ENCODE results near the gene BICC1. TPM values are rescaled to one million over a fixed set of nuclear protein-coding genes. Genes with fewer than 3 reads are reported as not detected.

Gene BICC1
- total RNA-seq, 1 experiment from 2014 or later: 0.67 TPM

DNA sequence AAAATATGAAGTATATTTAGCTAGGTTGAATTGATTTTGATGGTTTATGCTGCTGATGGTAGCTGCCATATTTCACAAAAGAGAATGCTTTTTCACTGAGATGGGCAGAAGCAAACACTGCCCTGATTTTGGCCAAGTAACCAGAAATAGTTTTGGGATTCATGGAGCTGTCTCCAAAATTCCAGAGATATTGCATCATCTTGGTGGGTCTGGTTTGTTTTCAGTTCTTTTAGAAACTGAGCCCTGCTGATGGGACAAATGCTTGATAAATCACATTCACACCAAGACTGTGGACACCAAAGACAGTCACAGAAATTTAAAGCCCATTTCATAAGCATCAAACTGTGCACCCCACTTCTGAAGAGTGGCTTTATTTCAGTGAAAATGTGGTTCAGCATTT, 140.5 kb downstream of the BICC1 start:
- DNase-seq (ENCODE audit: low read depth, low spot score): no peak
- H3K27me3 ChIP-seq (ENCODE audit: control insufficient read depth, insufficient read depth, low read length): no peaks in the 10 kb centered on the region
- H3K4me1 ChIP-seq (ENCODE audit: control insufficient read depth, insufficient read depth, low read length): no peaks in the 10 kb centered on the region
- no TSS peak for BruUV-seq (replicated peaks)
- TF ChIP-seq, protein P1, sequence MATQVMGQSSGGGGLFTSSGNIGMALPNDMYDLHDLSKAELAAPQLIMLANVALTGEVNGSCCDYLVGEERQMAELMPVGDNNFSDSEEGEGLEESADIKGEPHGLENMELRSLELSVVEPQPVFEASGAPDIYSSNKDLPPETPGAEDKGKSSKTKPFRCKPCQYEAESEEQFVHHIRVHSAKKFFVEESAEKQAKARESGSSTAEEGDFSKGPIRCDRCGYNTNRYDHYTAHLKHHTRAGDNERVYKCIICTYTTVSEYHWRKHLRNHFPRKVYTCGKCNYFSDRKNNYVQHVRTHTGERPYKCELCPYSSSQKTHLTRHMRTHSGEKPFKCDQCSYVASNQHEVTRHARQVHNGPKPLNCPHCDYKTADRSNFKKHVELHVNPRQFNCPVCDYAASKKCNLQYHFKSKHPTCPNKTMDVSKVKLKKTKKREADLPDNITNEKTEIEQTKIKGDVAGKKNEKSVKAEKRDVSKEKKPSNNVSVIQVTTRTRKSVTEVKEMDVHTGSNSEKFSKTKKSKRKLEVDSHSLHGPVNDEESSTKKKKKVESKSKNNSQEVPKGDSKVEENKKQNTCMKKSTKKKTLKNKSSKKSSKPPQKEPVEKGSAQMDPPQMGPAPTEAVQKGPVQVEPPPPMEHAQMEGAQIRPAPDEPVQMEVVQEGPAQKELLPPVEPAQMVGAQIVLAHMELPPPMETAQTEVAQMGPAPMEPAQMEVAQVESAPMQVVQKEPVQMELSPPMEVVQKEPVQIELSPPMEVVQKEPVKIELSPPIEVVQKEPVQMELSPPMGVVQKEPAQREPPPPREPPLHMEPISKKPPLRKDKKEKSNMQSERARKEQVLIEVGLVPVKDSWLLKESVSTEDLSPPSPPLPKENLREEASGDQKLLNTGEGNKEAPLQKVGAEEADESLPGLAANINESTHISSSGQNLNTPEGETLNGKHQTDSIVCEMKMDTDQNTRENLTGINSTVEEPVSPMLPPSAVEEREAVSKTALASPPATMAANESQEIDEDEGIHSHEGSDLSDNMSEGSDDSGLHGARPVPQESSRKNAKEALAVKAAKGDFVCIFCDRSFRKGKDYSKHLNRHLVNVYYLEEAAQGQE (IDR thresholded peaks at IDR 0.05; ENCODE audit: insufficient read depth in 1 of 2, low read depth in 2 of 2, low read length in 1 of 2): no peak
- TF ChIP-seq SIN3A (IDR thresholded peaks at IDR 0.05; ENCODE audit: borderline replicate concordance, insufficient read depth, low read depth, low read length) (no peak), POLR2AphosphoS5 (IDR thresholded peaks at IDR 0.05; ENCODE audit: low read depth, low read length) (no peak), TCF7L2 (IDR thresholded peaks at IDR 0.05; ENCODE audit: low read depth, low read length) (no peak)
- TF ChIP-seq, protein P2, sequence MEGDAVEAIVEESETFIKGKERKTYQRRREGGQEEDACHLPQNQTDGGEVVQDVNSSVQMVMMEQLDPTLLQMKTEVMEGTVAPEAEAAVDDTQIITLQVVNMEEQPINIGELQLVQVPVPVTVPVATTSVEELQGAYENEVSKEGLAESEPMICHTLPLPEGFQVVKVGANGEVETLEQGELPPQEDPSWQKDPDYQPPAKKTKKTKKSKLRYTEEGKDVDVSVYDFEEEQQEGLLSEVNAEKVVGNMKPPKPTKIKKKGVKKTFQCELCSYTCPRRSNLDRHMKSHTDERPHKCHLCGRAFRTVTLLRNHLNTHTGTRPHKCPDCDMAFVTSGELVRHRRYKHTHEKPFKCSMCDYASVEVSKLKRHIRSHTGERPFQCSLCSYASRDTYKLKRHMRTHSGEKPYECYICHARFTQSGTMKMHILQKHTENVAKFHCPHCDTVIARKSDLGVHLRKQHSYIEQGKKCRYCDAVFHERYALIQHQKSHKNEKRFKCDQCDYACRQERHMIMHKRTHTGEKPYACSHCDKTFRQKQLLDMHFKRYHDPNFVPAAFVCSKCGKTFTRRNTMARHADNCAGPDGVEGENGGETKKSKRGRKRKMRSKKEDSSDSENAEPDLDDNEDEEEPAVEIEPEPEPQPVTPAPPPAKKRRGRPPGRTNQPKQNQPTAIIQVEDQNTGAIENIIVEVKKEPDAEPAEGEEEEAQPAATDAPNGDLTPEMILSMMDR (IDR thresholded peaks at IDR 0.05): no peak
- ATAC-seq: no peak
- H3K36me3 ChIP-seq (ENCODE audit: control insufficient read depth, insufficient read depth, low read length): no peaks in the 10 kb centered on the region
- intact Hi-C loops (cut with micrococcal nuclease; ENCODE audit: unreplicated experiment) (no loop called here), in situ Hi-C loops (cut with HindIII; ENCODE audit: low pct_unique_long_range_greater_than_20kb, low sequenced_read_pairs) (no loop called here)
- no peaks in the 10 kb centered on the region; the same call in 1 of the 2 replicates for H3K9me3 ChIP-seq (ENCODE audit: control insufficient read depth, insufficient read depth, low read depth, low read length)
- POLR2A ChIA-PET: no interaction called here
- no peak overlapping the region for H3K27ac ChIP-seq (ENCODE audit: low read length)
- CTCF ChIA-PET: no interaction called here
- no peak overlapping the region for H3K4me3 ChIP-seq (ENCODE audit: low read depth in 2 of 2, low read length in 2 of 2)

DNA sequence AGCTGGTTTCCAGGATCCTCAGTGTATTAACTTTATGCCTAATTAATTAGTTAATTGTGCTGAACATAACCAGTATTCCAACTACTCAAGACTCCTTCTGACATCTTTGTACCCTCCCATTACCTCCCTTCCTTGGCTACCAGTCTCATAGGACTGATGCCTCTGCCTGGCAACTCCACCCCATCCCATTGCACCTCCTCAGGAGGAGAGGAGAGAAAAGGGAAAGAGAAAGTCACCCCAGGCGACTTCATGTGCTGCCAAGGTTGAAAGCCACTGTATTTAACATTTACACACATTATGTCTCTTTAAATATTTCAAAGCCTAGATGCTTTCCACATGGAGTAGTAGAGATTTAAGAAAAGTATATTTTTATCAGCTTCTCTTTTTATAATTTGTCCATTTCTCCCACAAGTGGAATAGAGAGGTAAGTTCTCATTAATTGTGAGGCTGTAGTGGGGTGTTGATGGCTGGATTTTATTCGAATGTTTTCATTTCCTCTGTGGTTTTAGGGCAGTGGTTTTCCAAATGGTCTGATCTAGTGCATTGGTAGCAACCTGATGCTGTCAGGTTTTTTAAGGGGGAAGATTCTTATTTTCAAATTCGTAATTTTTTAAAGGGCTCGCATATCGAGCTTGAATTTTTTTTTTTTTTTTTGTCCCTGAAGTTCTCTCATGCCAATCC, 148.0 kb downstream of the BICC1 start:
- H3K4me1 ChIP-seq (ENCODE audit: control insufficient read depth, insufficient read depth, low read length): no peaks in the 10 kb centered on the region
- H3K4me3 ChIP-seq (ENCODE audit: low read depth in 2 of 2, low read length in 2 of 2): no peak overlapping the region
- in situ Hi-C loops (cut with HindIII; ENCODE audit: low pct_unique_long_range_greater_than_20kb, low sequenced_read_pairs): no loop called here
- CTCF ChIA-PET: no interaction called here
- POLR2A ChIA-PET: no interaction called here
- no peaks in the 10 kb centered on the region for H3K27me3 ChIP-seq (ENCODE audit: control insufficient read depth, insufficient read depth, low read length)
- intact Hi-C loops (cut with micrococcal nuclease; ENCODE audit: unreplicated experiment): no loop called here
- BruUV-seq (replicated peaks): no TSS peak
- no peaks in the 10 kb centered on the region for H3K36me3 ChIP-seq (ENCODE audit: control insufficient read depth, insufficient read depth, low read length)
- peaks cover 5% of the 10 kb centered on the region; the same call in 1 of the 2 replicates for H3K9me3 ChIP-seq (ENCODE audit: control insufficient read depth, insufficient read depth, low read depth, low read length)
- H3K27ac ChIP-seq (ENCODE audit: low read length): no peak overlapping the region
- no peak for TF ChIP-seq POLR2AphosphoS5 (IDR thresholded peaks at IDR 0.05; ENCODE audit: low read depth, low read length)
- TF ChIP-seq, protein P2 (IDR thresholded peaks at IDR 0.05): no peak
- TF ChIP-seq, protein P1 (IDR thresholded peaks at IDR 0.05; ENCODE audit: insufficient read depth in 1 of 2, low read depth in 2 of 2, low read length in 1 of 2): no peak
- no peak for TF ChIP-seq TCF7L2 (IDR thresholded peaks at IDR 0.05; ENCODE audit: low read depth, low read length)
- TF ChIP-seq SIN3A (IDR thresholded peaks at IDR 0.05; ENCODE audit: borderline replicate concordance, insufficient read depth, low read depth, low read length): no peak
- no peak for DNase-seq (ENCODE audit: low read depth, low spot score)
- no peak for ATAC-seq
